ENCODE data around the gene RAB6D. TPM values are rescaled to one million over a fixed set of nuclear protein-coding genes. Genes with fewer than 3 reads are reported as not detected.
"Not testable (repeated sequence)": the region's sequence is repeated elsewhere in the genome, so short reads cannot be mapped to it uniquely, and the experiment has no call there.

Gene RAB6D
- total RNA-seq, 1 experiment from 2014 or later, result not detected

DNA sequence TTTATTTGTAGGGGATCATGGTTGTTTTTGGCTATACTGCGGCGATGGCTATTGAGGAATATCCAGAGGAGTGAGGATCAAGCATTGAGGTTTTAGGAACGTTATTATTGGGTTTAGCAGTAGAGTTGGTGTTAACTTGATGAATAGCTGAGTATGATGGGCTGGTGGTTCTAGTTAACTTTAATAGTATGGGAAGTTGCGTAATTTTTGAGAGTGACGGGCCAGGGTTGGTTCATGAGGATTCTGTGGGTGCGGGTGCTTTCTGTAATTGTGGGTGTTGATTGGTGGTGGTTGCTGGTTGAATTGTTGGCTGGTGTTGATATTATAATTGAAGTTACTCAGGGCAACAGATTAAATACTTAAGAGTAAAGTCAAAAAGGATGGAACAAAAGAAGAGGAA is 6.0 kb upstream of the RAB6D start:
- Histone ChIP-seq H2BK5ac (ENCODE audit: insufficient read length, low read length) (no peak overlapping the region), H3K27ac (ENCODE audit: insufficient read length, low read depth, low read length) (no peak overlapping the region), H2AK5ac (ENCODE audit: insufficient read length, low read length) (no peak overlapping the region), H3K9ac (ENCODE audit: extremely low read depth, insufficient read length, low read length) (no peak overlapping the region), H4K8ac (replicated peaks; ENCODE audit: insufficient read length, low read depth, low read length) (no peak overlapping the region), H4K20me1 (ENCODE audit: control insufficient read depth, insufficient read depth, insufficient read length) (no peaks in the 10 kb centered on the region), H3K79me2 (ENCODE audit: insufficient read depth, low read length) (no peaks in the 10 kb centered on the region), H3K9me3 (ENCODE audit: control insufficient read depth, low read depth, low read length) (no peaks in the 10 kb centered on the region), H3T11ph (ENCODE audit: low read length) (no peak overlapping the region), H3K23ac (ENCODE audit: insufficient read length, low read depth, low read length) (no peak overlapping the region), H3K14ac (ENCODE audit: insufficient read depth, low read length) (no peak overlapping the region), H3K79me1 (ENCODE audit: insufficient read depth, low read depth, low read length, poor library complexity, severe bottlenecking) (no peaks in the 10 kb centered on the region), H3K4ac (ENCODE audit: low read depth, low read length) (no peak overlapping the region), H3K23me2 (ENCODE audit: insufficient read length, low read depth, low read length, poor library complexity, severe bottlenecking) (no peaks in the 10 kb centered on the region), H3K18ac (ENCODE audit: insufficient read length, low read depth, low read length) (no peak overlapping the region), H3K4me1 (ENCODE audit: insufficient read depth, low read length) (no peaks in the 10 kb centered on the region), H3K56ac (ENCODE audit: insufficient read length, low read depth, low read length) (no peak overlapping the region), H2BK15ac (ENCODE audit: low read depth, low read length) (no peak overlapping the region), H2BK12ac (ENCODE audit: insufficient read length, low read depth, low read length) (no peak overlapping the region), H4K5ac (ENCODE audit: insufficient read length, low read depth, low read length) (no peak overlapping the region), H4K91ac (ENCODE audit: insufficient read length, low read depth, low read length) (no peak overlapping the region), H2BK120ac (ENCODE audit: low read depth, low read length, poor library complexity, severe bottlenecking) (no peak overlapping the region), H2AFZ (ENCODE audit: low read length) (no peak overlapping the region), H3K4me2 (ENCODE audit: insufficient read depth, insufficient read length, low read length) (no peak overlapping the region), H2BK20ac (ENCODE audit: low read depth, low read length, poor library complexity, severe bottlenecking) (no peak overlapping the region), H3K27me3 (ENCODE audit: insufficient read depth, low read length) (no peaks in the 10 kb centered on the region)
- Mint-ChIP-seq H3K4me3 (no peak overlapping the region), H3K27me3 (ENCODE audit: low read depth) (peaks cover 24% of the 10 kb centered on the region), H3K27ac (no peak overlapping the region), H3K9me3 (no peaks in the 10 kb centered on the region; a peak in 1 of 5 replicates), H3K36me3 (ENCODE audit: insufficient read depth in 1 of 3, low read depth in 3 of 3) (no peaks in the 10 kb centered on the region), H3K4me1 (no peaks in the 10 kb centered on the region)
- TF ChIP-seq, protein P1, sequence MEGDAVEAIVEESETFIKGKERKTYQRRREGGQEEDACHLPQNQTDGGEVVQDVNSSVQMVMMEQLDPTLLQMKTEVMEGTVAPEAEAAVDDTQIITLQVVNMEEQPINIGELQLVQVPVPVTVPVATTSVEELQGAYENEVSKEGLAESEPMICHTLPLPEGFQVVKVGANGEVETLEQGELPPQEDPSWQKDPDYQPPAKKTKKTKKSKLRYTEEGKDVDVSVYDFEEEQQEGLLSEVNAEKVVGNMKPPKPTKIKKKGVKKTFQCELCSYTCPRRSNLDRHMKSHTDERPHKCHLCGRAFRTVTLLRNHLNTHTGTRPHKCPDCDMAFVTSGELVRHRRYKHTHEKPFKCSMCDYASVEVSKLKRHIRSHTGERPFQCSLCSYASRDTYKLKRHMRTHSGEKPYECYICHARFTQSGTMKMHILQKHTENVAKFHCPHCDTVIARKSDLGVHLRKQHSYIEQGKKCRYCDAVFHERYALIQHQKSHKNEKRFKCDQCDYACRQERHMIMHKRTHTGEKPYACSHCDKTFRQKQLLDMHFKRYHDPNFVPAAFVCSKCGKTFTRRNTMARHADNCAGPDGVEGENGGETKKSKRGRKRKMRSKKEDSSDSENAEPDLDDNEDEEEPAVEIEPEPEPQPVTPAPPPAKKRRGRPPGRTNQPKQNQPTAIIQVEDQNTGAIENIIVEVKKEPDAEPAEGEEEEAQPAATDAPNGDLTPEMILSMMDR (conservative IDR thresholded peaks at IDR 0.05), result no peak
- DNase-seq, result no peak
- no CpG with 5 or more reads among the region's 6 CpGs for WGBS (ENCODE audit: extremely low coverage, insufficient read length, low lambda C conversion rate)

DNA sequence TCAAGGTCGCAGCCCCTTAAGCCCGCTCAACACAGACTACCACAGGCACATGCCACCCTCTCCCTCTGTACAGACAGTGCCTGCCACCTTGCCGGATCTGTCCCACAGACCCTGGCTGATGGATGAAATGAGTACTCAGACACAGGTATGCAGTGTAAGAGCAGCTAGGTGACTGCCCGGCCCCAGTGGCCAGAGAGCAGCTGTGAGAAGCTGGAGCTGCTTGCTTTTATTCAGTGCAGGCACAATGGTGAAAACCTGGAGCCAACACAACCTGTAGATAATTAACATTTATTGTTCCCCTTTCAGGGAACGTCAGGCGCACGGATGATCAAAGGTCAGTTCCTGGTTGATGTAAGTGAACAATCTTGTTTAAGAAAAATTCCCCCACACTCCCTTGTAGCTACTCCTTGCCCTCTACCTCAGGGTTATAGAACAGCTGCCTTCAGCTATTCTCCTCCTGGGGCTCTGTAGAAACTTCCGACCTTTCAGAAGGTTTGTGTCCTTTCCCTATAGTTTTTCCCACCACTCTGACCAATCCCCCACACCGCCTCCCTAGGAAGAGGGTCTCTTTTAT is 4.6 kb upstream of the RAB6D start:
- not testable (repeated sequence) for H2BK12ac ChIP-seq (ENCODE audit: insufficient read length, low read depth, low read length); H3K36me3 Mint-ChIP-seq (ENCODE audit: insufficient read depth in 1 of 3, low read depth in 3 of 3); H3K79me2 ChIP-seq (ENCODE audit: insufficient read depth, low read length); H2BK5ac ChIP-seq (ENCODE audit: insufficient read length, low read length); H3K9ac ChIP-seq (ENCODE audit: extremely low read depth, insufficient read length, low read length); H3K4me1 ChIP-seq (ENCODE audit: insufficient read depth, low read length); H3K4me1 Mint-ChIP-seq; H3K14ac ChIP-seq (ENCODE audit: insufficient read depth, low read length); H3K79me1 ChIP-seq (ENCODE audit: insufficient read depth, low read depth, low read length, poor library complexity, severe bottlenecking); H3K27ac ChIP-seq (ENCODE audit: insufficient read length, low read depth, low read length); H4K20me1 ChIP-seq (ENCODE audit: control insufficient read depth, insufficient read depth, insufficient read length); H3K23ac ChIP-seq (ENCODE audit: insufficient read length, low read depth, low read length); H2AK5ac ChIP-seq (ENCODE audit: insufficient read length, low read length); H3K23me2 ChIP-seq (ENCODE audit: insufficient read length, low read depth, low read length, poor library complexity, severe bottlenecking); H3K18ac ChIP-seq (ENCODE audit: insufficient read length, low read depth, low read length); H2AFZ ChIP-seq (ENCODE audit: low read length); H4K5ac ChIP-seq (ENCODE audit: insufficient read length, low read depth, low read length); DNase-seq; H3K9me3 Mint-ChIP-seq; H3K9me3 ChIP-seq (ENCODE audit: control insufficient read depth, low read depth, low read length); H4K91ac ChIP-seq (ENCODE audit: insufficient read length, low read depth, low read length); H3K27ac Mint-ChIP-seq; H3K4ac ChIP-seq (ENCODE audit: low read depth, low read length); H3K56ac ChIP-seq (ENCODE audit: insufficient read length, low read depth, low read length); H3K4me3 Mint-ChIP-seq; H3K27me3 ChIP-seq (ENCODE audit: insufficient read depth, low read length); H3K4me2 ChIP-seq (ENCODE audit: insufficient read depth, insufficient read length, low read length); H2BK15ac ChIP-seq (ENCODE audit: low read depth, low read length); H4K8ac ChIP-seq (replicated peaks; ENCODE audit: insufficient read length, low read depth, low read length); H2BK20ac ChIP-seq (ENCODE audit: low read depth, low read length, poor library complexity, severe bottlenecking); H3T11ph ChIP-seq (ENCODE audit: low read length); H2BK120ac ChIP-seq (ENCODE audit: low read depth, low read length, poor library complexity, severe bottlenecking)
- WGBS (ENCODE audit: extremely low coverage, insufficient read length, low lambda C conversion rate), result no CpG with 5 or more reads among the region's 9 CpGs
- H3K27me3 Mint-ChIP-seq (ENCODE audit: low read depth), result peaks cover 27% of the 10 kb centered on the region

Measured in H9 (cell line).